ENCODE results near the gene MAN1A2. TPM values are rescaled to one million over a fixed set of nuclear protein-coding genes. Genes with fewer than 3 reads are reported as not detected.

The MAN1A2 gene
- total RNA-seq, 1 experiment from 2014 or later, result 38.1 TPM

GRCh38 chr1:117481410-117481809, 114.2 kb downstream of the MAN1A2 start:
- Histone ChIP-seq H3K4me2 (ENCODE audit: low read length) (no peak overlapping the region), H3K9ac (ENCODE audit: low read length) (no peak overlapping the region), H3K27me3 (ENCODE audit: insufficient read depth, low read length) (no peaks in the 10 kb centered on the region), H3K79me2 (ENCODE audit: insufficient read depth, low read length) (no peaks in the 10 kb centered on the region), H3K36me3 (ENCODE audit: control insufficient read depth in 1 of 2, insufficient read depth in 2 of 2, low read length in 2 of 2) (no peaks in the 10 kb centered on the region), H2AFZ (ENCODE audit: low read depth, low read length, poor library complexity, severe bottlenecking) (no peak overlapping the region), H3K4me3 (replicated peaks in 1 of 2; ENCODE audit: low read depth in 1 of 2, low read length in 2 of 2) (no peak overlapping the region), H3K4me1 (ENCODE audit: control insufficient read depth in 1 of 2, insufficient read depth in 2 of 2, low read length in 2 of 2) (no peaks in the 10 kb centered on the region), H3K27ac (ENCODE audit: low read depth, low read length) (no peak overlapping the region), H4K20me1 (ENCODE audit: insufficient read depth) (no peaks in the 10 kb centered on the region), H3K9me3 (ENCODE audit: control insufficient read depth in 1 of 2, insufficient read depth in 1 of 2, low read depth in 1 of 2, low read length in 2 of 2) (no peaks in the 10 kb centered on the region), H3K9me2 (ENCODE audit: insufficient read depth) (no peaks in the 10 kb centered on the region)
- no peak for TF ChIP-seq ELF1 (IDR thresholded peaks at IDR 0.05; ENCODE audit: borderline replicate concordance, low read depth)
- ChIA-PET RAD21 (ENCODE audit: low non-redundant PET in 1 of 2, low total read pairs in 2 of 2, uncharacterized antibody in 2 of 2, unreplicated experiment in 2 of 2) (no interaction called here), POLR2A (no interaction called here), CTCF (no interaction called here)
- no peak for DNase-seq (ENCODE audit: low read depth, low spot score)
- intact Hi-C loops (cut with micrococcal nuclease), result no loop called here
- no TSS peak for BruUV-seq (replicated peaks)
- no peak for ATAC-seq

GRCh38 chr1:117493906-117494305, 126.7 kb downstream of the MAN1A2 start:
- Histone ChIP-seq H3K4me3 (replicated peaks in 1 of 2; ENCODE audit: low read depth in 1 of 2, low read length in 2 of 2) (no peak overlapping the region), H3K4me2 (ENCODE audit: low read length) (no peak overlapping the region), H3K27ac (ENCODE audit: low read depth, low read length) (no peak overlapping the region), H3K36me3 (ENCODE audit: control insufficient read depth in 1 of 2, insufficient read depth in 2 of 2, low read length in 2 of 2) (no peaks in the 10 kb centered on the region), H3K4me1 (ENCODE audit: control insufficient read depth in 1 of 2, insufficient read depth in 2 of 2, low read length in 2 of 2) (no peaks in the 10 kb centered on the region), H3K9me2 (ENCODE audit: insufficient read depth) (no peaks in the 10 kb centered on the region), H2AFZ (ENCODE audit: low read depth, low read length, poor library complexity, severe bottlenecking) (no peak overlapping the region), H4K20me1 (ENCODE audit: insufficient read depth) (no peaks in the 10 kb centered on the region; the same call in 1 of the 2 replicates), H3K9ac (ENCODE audit: low read length) (no peak overlapping the region), H3K9me3 (ENCODE audit: control insufficient read depth in 1 of 2, insufficient read depth in 1 of 2, low read depth in 1 of 2, low read length in 2 of 2) (no peaks in the 10 kb centered on the region), H3K27me3 (ENCODE audit: insufficient read depth, low read length) (no peaks in the 10 kb centered on the region), H3K79me2 (ENCODE audit: insufficient read depth, low read length) (no peaks in the 10 kb centered on the region)
- CTCF ChIA-PET, result no interaction called here
- POLR2A ChIA-PET, result no interaction called here
- BruUV-seq (replicated peaks), result no TSS peak
- DNase-seq (ENCODE audit: low read depth, low spot score), result no peak
- ATAC-seq, result no peak
- intact Hi-C loops (cut with micrococcal nuclease), result no loop called here
- RAD21 ChIA-PET (ENCODE audit: low non-redundant PET in 1 of 2, low total read pairs in 2 of 2, uncharacterized antibody in 2 of 2, unreplicated experiment in 2 of 2), result no interaction called here
- no peak for TF ChIP-seq RAD21 (IDR thresholded peaks at IDR 0.05; ENCODE audit: low read depth)
- TF ChIP-seq EZH2 (IDR thresholded peaks at IDR 0.05), result no peak
- TF ChIP-seq EZH2phosphoT487 (IDR thresholded peaks at IDR 0.05; ENCODE audit: borderline replicate concordance), result no peak
- no peak for TF ChIP-seq ZBTB33 (IDR thresholded peaks at IDR 0.05; ENCODE audit: extremely low read depth, insufficient replicate concordance, low read length)
- no peak for TF ChIP-seq CBX3 (IDR thresholded peaks at IDR 0.05; ENCODE audit: low read depth)
- no peak for TF ChIP-seq TCF7L2 (IDR thresholded peaks at IDR 0.05; ENCODE audit: borderline replicate concordance, extremely low read depth, insufficient read depth, insufficient read length)
- no peak for TF ChIP-seq SP1 (IDR thresholded peaks at IDR 0.05; ENCODE audit: low read depth)
- no peak for TF ChIP-seq REST (IDR thresholded peaks at IDR 0.05; ENCODE audit: low read depth)
- no peak for TF ChIP-seq FOSL1 (IDR thresholded peaks at IDR 0.05; ENCODE audit: low read depth)
- no peak for TF ChIP-seq SIN3A (IDR thresholded peaks at IDR 0.05; ENCODE audit: low read depth)
- no peak for TF ChIP-seq SRF (IDR thresholded peaks at IDR 0.05; ENCODE audit: low read depth)
- TF ChIP-seq CTCF (IDR thresholded peaks at IDR 0.05 in 2 of 3, conservative IDR thresholded peaks at IDR 0.05 in 1 of 3; ENCODE audit: borderline replicate concordance in 1 of 3, insufficient read depth in 1 of 3, low read depth in 2 of 3, low read length in 2 of 3), result no peak
- no peak for TF ChIP-seq ATF3 (IDR thresholded peaks at IDR 0.05)

Measured in HCT116 (cell line).